DND-41 (cell line): Measurements from ENCODE around the gene DOCK6.

Source experiments
- EZH2 ChIP-seq: IDR thresholded peaks from 3 replicates; pipeline ENCODE4 v1.6.1; 2012; ENCODE audit warnings: borderline replicate concordance, low read depth, mild to moderate bottlenecking, moderate library complexity, low read length, inconsistent platforms; ENCODE audit not compliant: severe bottlenecking
- TF ChIP-seq, protein P1 (sequence below): IDR thresholded peaks from 2 replicates; pipeline ENCODE4 v1.5.1; 2012; ENCODE audit warnings: borderline replicate concordance, low read length, moderate library complexity, mild to moderate bottlenecking; ENCODE audit not compliant: poor library complexity, severe bottlenecking; ENCODE audit errors: extremely low read depth

DNA sequence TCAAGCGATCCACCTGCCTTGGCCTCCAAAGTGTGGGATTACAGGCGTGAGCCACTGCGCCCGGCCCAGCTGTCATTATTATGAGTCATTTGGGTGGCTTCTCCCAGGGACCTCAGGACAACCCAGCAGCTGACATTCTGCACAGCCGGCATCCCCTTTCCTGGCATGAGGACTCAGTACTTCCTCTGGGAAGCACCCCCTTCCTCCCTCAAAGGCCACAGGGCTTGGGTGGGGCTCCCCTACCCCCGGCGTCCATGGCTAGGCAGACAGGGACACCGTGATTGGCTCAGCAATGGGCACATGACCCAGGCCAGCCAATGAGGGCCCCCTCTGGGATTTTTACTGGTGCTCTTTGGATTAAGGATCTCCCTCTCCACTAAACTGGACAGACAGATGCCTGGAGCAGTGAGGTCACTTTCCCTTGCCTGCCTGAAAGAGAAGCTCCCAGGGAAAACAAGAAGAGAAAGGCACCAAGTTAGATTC is 71.0 kb downstream of the DOCK6 start:
- TF ChIP-seq, protein P1, sequence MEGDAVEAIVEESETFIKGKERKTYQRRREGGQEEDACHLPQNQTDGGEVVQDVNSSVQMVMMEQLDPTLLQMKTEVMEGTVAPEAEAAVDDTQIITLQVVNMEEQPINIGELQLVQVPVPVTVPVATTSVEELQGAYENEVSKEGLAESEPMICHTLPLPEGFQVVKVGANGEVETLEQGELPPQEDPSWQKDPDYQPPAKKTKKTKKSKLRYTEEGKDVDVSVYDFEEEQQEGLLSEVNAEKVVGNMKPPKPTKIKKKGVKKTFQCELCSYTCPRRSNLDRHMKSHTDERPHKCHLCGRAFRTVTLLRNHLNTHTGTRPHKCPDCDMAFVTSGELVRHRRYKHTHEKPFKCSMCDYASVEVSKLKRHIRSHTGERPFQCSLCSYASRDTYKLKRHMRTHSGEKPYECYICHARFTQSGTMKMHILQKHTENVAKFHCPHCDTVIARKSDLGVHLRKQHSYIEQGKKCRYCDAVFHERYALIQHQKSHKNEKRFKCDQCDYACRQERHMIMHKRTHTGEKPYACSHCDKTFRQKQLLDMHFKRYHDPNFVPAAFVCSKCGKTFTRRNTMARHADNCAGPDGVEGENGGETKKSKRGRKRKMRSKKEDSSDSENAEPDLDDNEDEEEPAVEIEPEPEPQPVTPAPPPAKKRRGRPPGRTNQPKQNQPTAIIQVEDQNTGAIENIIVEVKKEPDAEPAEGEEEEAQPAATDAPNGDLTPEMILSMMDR: no peak
- no peak for TF ChIP-seq EZH2
